ENCODE data around the gene SAMD4A.

The SAMD4A gene

DNA sequence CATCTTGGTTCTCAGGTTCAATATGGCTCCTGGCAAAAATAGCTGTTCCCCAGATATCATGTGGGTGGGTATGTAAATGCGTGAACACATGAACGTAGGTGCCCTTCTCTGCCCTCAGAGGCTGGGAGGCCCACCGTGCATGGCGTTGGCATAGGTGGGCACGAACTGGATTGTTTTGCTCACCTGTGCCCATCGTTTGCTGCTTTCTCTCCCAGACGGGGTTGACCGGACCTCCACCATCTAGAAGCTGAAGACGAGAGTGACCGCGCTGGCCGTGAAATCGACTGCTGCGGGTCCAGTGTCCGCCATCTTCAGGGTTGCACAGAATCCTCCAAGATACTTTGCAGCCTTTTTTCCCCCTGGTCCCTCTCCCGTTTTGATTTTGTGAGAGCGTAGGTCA, 221.8 kb downstream of the SAMD4A start:
- TF ChIP-seq, protein P1, sequence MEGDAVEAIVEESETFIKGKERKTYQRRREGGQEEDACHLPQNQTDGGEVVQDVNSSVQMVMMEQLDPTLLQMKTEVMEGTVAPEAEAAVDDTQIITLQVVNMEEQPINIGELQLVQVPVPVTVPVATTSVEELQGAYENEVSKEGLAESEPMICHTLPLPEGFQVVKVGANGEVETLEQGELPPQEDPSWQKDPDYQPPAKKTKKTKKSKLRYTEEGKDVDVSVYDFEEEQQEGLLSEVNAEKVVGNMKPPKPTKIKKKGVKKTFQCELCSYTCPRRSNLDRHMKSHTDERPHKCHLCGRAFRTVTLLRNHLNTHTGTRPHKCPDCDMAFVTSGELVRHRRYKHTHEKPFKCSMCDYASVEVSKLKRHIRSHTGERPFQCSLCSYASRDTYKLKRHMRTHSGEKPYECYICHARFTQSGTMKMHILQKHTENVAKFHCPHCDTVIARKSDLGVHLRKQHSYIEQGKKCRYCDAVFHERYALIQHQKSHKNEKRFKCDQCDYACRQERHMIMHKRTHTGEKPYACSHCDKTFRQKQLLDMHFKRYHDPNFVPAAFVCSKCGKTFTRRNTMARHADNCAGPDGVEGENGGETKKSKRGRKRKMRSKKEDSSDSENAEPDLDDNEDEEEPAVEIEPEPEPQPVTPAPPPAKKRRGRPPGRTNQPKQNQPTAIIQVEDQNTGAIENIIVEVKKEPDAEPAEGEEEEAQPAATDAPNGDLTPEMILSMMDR (IDR thresholded peaks at IDR 0.05; ENCODE audit: extremely low read depth, missing control alignments): no peak
- DNase-seq (ENCODE audit: low spot score): no peak

DNA sequence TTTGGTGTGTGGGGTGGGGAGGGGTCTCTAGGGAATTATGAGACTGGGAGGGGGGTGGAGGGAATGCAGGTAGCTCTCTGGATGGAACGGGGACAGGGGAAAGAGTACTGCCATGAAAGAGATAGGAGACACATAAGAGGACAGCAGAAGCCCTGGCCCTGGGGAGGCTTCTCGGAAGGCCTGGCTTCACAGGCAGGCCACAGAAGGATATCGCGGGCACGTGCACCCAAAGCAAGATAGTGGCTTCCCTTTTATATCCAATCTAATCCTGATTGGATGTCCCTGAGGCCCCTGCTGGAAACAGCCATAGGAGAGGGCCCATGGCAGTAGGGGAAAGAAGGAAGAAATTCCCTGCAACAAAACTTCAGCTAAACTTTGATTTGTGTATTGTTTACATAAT, 222.2 kb downstream of the SAMD4A start:
- DNase-seq (ENCODE audit: low spot score): no peak
- TF ChIP-seq, protein P1 (IDR thresholded peaks at IDR 0.05; ENCODE audit: extremely low read depth, missing control alignments): no peak

DNA sequence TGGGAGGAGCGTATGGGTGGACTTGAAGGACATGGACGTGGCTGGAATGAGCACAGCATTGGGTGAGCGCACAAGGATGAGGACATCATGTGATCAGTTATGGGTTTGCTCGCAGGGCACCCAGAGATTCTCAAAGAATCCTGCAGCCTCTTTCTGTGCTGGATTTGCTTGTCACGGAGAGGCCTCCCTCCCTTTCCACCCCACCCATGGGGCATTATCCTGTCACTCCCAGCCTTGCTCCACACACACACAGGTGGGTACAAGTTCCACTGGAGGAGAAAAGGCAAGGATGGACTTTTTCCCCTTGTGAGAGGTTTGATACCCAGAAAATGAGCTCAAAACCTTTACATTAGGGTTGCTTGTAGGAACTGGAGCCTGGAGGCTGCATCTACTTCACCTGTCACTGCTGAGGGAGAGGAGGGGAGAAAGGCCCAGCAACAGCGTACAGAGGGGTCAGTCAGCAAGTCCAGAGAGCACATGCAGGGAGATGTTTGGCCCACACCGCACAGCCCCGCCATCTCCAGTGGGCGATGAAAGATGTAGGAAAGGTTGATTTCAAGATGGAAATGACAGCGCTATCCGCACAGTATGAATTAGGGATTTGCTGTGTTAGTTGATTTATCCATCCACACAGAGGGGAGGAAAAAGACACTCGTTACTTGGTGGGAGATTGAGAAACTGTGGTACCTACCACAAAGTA, 223.0 kb downstream of the SAMD4A start:
- TF ChIP-seq, protein P1 (IDR thresholded peaks at IDR 0.05; ENCODE audit: extremely low read depth, missing control alignments): no peak
- DNase-seq (ENCODE audit: low spot score): no peak

DNA sequence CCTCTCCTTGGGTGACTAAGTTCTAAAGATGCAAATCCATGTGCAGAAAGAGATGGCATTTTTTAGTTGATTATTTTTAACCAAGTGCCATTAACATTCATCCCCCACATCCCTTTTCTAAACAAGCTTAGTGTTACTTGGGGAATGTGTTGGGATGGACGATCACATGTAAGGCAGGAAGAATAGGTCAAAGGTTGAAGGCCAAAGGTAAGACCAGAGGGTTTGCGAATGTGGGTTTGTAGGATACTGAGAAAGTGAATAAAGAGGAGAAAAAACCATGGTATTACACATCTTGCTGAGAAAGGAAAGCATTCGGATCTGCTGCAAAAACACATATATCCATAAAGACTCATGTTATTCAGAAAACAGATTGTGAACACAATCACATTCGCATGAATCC, 224.1 kb downstream of the SAMD4A start:
- TF ChIP-seq, protein P1 (IDR thresholded peaks at IDR 0.05; ENCODE audit: extremely low read depth, missing control alignments): no peak
- DNase-seq (ENCODE audit: low spot score): no peak

DNA sequence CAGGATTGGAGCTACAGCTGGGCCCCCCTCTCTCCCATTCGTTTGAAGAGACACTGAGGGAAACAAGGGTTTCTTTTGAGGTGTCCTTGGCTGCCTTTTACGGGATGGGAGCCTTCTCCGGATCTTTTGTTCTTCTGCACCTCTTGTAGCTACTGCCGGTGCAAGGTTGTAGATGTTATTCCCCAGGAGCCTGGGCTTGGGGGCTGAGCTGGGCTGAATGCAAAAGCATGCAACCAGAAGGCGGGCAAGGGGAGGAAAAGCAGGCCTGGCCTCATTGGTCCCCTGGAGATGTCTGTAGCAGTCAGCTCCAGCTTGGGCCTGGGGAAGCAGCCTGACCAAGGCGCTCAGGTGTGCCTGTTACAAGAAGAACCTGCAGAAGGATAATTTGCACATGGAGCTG, 225.4 kb downstream of the SAMD4A start:
- DNase-seq (ENCODE audit: low spot score): no peak
- TF ChIP-seq, protein P1 (IDR thresholded peaks at IDR 0.05; ENCODE audit: extremely low read depth, missing control alignments): no peak

DNA sequence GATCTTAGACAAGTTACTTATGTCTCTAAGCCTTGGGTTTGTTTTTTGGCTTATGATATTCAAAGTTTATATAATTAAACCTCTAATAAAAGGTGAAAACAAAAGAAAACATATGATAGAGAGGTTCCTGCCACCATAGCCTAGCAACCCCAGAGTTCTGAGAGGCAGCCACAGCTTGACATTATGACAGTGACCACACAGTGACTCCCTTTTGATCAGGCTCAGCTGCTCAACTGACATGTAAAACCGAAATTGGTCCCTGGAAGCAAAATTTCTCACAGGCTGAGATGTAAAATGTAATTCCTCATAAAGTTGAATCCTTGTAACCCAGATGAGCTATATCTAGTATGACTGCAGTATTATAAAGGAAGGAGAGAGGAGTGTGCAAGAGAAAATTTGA, 227.2 kb downstream of the SAMD4A start:
- TF ChIP-seq, protein P1 (IDR thresholded peaks at IDR 0.05; ENCODE audit: extremely low read depth, missing control alignments): no peak

DNA sequence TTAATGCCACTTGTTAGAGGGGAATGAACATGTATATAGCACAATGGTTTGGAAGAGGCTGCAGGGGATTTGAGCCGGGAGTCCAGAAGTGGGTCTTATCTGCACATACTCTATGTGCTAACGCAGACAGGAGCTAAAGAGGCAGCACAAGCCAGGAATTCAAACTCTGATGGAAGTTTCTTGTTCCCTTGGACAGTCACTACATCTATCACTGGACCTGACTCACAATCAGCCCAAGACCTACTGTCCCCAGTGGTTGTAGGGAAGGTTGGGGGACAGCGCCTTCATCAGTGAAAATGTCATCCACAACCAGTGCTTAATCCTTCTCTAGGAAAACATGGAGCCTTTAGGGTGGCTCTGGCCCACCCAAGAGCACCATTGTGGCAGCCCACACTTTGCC, 227.9 kb downstream of the SAMD4A start:
- TF ChIP-seq, protein P1 (IDR thresholded peaks at IDR 0.05; ENCODE audit: extremely low read depth, missing control alignments): no peak
- DNase-seq (ENCODE audit: low spot score): no peak

More for the DNA sequence above, 227.2 kb downstream of the SAMD4A start:
- DNase-seq (ENCODE audit: low spot score): no peak
